CD4-positive, alpha-beta T cell (primary cell): ENCODE data around the gene NISCH. TPM values are rescaled to one million over a fixed set of nuclear protein-coding genes. Genes with fewer than 3 reads are reported as not detected.

ENCODE experiments used
- ATAC-seq: fragments of 200-7000 bp; cut with Tn5 transposase; one replicate; pipeline ENCODE4 v1.10.0; 2022; ENCODE audit warnings: mild to moderate bottlenecking; ENCODE audit not compliant: poor library complexity
- CTCF ChIA-PET: fragments of 350-600 bp; sonication (Branson Sonifier 250); formaldehyde crosslinking; loops from one replicate; lab custom pipeline; 2021; ENCODE audit warnings: antibody characterized with exemption, inconsistent platforms; lab: Charles Lee
- POLR2A ChIA-PET: fragments of 350-600 bp; sonication (Branson Sonifier 250); formaldehyde crosslinking; loops from one replicate; lab custom pipeline; 2021; ENCODE audit warnings: antibody characterized with exemption, inconsistent platforms; lab: Charles Lee
- DNase-seq, 14 experiments: peaks; one replicate each; pipeline ENCODE4 v3.0.0-alpha.2; 2013 to 2020; ENCODE audit warnings: mixed read lengths in 2 of 14
- H3K27ac ChIP-seq, 2 donors: one replicate each; pipeline versions ENCODE4 v1.5.1 to v1.7.0; 2013; ENCODE audit warnings: low read length in 2 of 2, low read depth in 1 of 2, mild to moderate bottlenecking in 1 of 2
- H3K27me3 ChIP-seq, 2 experiments: 1 replicate in 1 of 2; 2 replicates in 1 of 2; pipeline versions ENCODE4 v1.6.1 to v1.7.0; 2013; ENCODE audit warnings: low read length in 2 of 2, control low read depth in 1 of 2, mild to moderate bottlenecking in 1 of 2, moderate library complexity in 1 of 2; ENCODE audit not compliant: insufficient read depth in 2 of 2, control insufficient read depth in 1 of 2
- H3K36me3 ChIP-seq: one replicate; pipeline ENCODE4 v1.6.1; 2013; ENCODE audit warnings: low read length, control low read depth; ENCODE audit not compliant: insufficient read depth
- H3K4me1 ChIP-seq: one replicate; pipeline ENCODE4 v1.6.1; 2013; ENCODE audit warnings: low read length, control low read depth; ENCODE audit not compliant: insufficient read depth
- H3K4me3 ChIP-seq: one replicate; pipeline ENCODE4 v1.5.1; 2013; ENCODE audit warnings: mild to moderate bottlenecking, low read length, moderate library complexity
- H3K9me3 ChIP-seq, 2 experiments: 1 replicate in 1 of 2; 2 replicates in 1 of 2; pipeline versions ENCODE4 v1.6.1 to v1.7.0; 2013; ENCODE audit warnings: low read length in 2 of 2, mild to moderate bottlenecking in 2 of 2, control low read depth in 1 of 2, moderate library complexity in 1 of 2; ENCODE audit not compliant: control insufficient read depth in 1 of 2, insufficient read depth in 1 of 2
- H3K27ac Mint-ChIP-seq: one replicate; pipeline ENCODE4 v1.8.0; 2020; ENCODE audit warnings: mixed read lengths
- H3K27me3 Mint-ChIP-seq: one replicate; pipeline ENCODE4 v1.8.0; 2021; ENCODE audit warnings: mixed read lengths
- H3K36me3 Mint-ChIP-seq: one replicate; pipeline ENCODE4 v1.8.0; 2021; ENCODE audit warnings: low read depth, mixed read lengths
- H3K4me1 Mint-ChIP-seq: one replicate; pipeline ENCODE4 v1.8.0; 2021; ENCODE audit warnings: low read depth, mixed read lengths
- H3K4me3 Mint-ChIP-seq: one replicate; pipeline ENCODE4 v1.8.0; 2020; ENCODE audit warnings: mild to moderate bottlenecking, mixed read lengths
- H3K9me3 Mint-ChIP-seq: one replicate; pipeline ENCODE4 v1.8.0; 2020; ENCODE audit warnings: mixed read lengths
- CTCF ChIP-seq: fragments of 200-600 bp; IDR thresholded peaks from one replicate; pipeline ENCODE4 v1.8.0; 2022; ENCODE audit warnings: antibody characterized with exemption, mild to moderate bottlenecking
- intact Hi-C, 2 experiments: fragments of 100-400 bp; cut with DNase I in 1 of 2; cut with micrococcal nuclease in 1 of 2; formaldehyde crosslinking; loops; one replicate each; pipeline versions ENCODE4 v1.15.1 to v1.9.0; 2023 to 2025; cut with DNase I, micrococcal nuclease
- total RNA-seq, 174 experiments: library from RNA in 2 of 174; stranded (reverse) in 2 of 174; gene quantifications; one replicate each; pipeline ENCODE4 v1.2.3 and lab custom pipeline; 2021 to 2026

NISCH gene
- total RNA-seq, 2 experiments from 2014 or later: 160 to 163 TPM

- H3K36me3 ChIP-seq: peaks cover 16% of the 10 kb centered on the region
- peak overlapping the region; percentile 99 for H3K4me3 Mint-ChIP-seq
- H3K27ac ChIP-seq: peak overlapping the region; percentile 71 to 83
- peak in 1 of 14 experiments; percentile 21 for DNase-seq
- H3K4me1 ChIP-seq: peaks cover 59% of the 10 kb centered on the region
- H3K27me3 ChIP-seq: peaks cover 0 to 3% of the 10 kb centered on the region in 2 experiments
- intact Hi-C loops: loop anchor here in 1 of 2 experiments (2.0 to 10.0 kb wide), 5 partner anchors 148 to 1972 kb away; partner anchors contain the start of genes ALAS1, C3orf18, DUSP7 and HEMK1
- H3K9me3 Mint-ChIP-seq: no peaks in the 10 kb centered on the region
- no peak for ATAC-seq
- H3K27me3 Mint-ChIP-seq: no peaks in the 10 kb centered on the region
- ChIA-PET CTCF (no interaction called here), POLR2A (no interaction called here)
- H3K4me1 Mint-ChIP-seq: peaks cover 64% of the 10 kb centered on the region
- TF ChIP-seq CTCF: no peak
- H3K9me3 ChIP-seq: no peaks in the 10 kb centered on the region
- peak overlapping the region; percentile 92 for H3K4me3 ChIP-seq
- H3K27ac Mint-ChIP-seq: peak overlapping the region; percentile 95
- peaks cover 32% of the 10 kb centered on the region for H3K36me3 Mint-ChIP-seq
Observed at GRCh38 chr3:52537165-52537620, 81.8 kb downstream of the NISCH start.

GRCh38 chr3:52537726-52538421 lies 82.5 kb downstream of the NISCH start:
- peaks cover 0 to 1% of the 10 kb centered on the region in 2 experiments for H3K27me3 ChIP-seq
- peaks cover 16% of the 10 kb centered on the region for H3K36me3 ChIP-seq
- Mint-ChIP-seq H3K4me3 (peak overlapping the region; percentile 99), H3K27me3 (no peaks in the 10 kb centered on the region), H3K36me3 (peaks cover 32% of the 10 kb centered on the region), H3K4me1 (peaks cover 64% of the 10 kb centered on the region), H3K9me3 (no peaks in the 10 kb centered on the region), H3K27ac (peak overlapping the region; percentile 95)
- TF ChIP-seq CTCF: no peak
- no peaks in the 10 kb centered on the region for H3K9me3 ChIP-seq
- ATAC-seq (no peak), DNase-seq (peak in 1 of 14 experiments; percentile 12)
- ChIA-PET POLR2A (no interaction called here), CTCF (no interaction called here)
- no peak overlapping the region for H3K27ac ChIP-seq
- intact Hi-C loops: loop anchor here in 1 of 2 experiments (2.0 to 10.0 kb wide), 5 partner anchors 147 to 1973 kb away; partner anchors contain the start of genes ALAS1, C3orf18, DUSP7 and HEMK1
- H3K4me3 ChIP-seq: peak overlapping the region; percentile 92
- peaks cover 52% of the 10 kb centered on the region for H3K4me1 ChIP-seq

- TF ChIP-seq CTCF: no peak
- H3K27ac Mint-ChIP-seq: peak overlapping the region; percentile 57
- H3K4me1 Mint-ChIP-seq: peaks cover 64% of the 10 kb centered on the region
- Histone ChIP-seq H3K4me1 (peaks cover 45% of the 10 kb centered on the region), H3K36me3 (peaks cover 16% of the 10 kb centered on the region), H3K9me3 (no peaks in the 10 kb centered on the region), H3K4me3 (no peak overlapping the region), H3K27ac (peak overlapping the region in 1 of 2 donors; percentile 5), H3K27me3 (no peaks in the 10 kb centered on the region)
- POLR2A ChIA-PET: no interaction called here
- ATAC-seq (no peak), DNase-seq (no peak)
- intact Hi-C loops: loop anchor here in 1 of 2 experiments (5.0 to 10.0 kb wide), 4 partner anchors 344 to 1974 kb away; partner anchors contain the start of genes ALAS1, C3orf18, DUSP7 and HEMK1
- H3K36me3 Mint-ChIP-seq: peaks cover 38% of the 10 kb centered on the region
- H3K9me3 Mint-ChIP-seq: no peaks in the 10 kb centered on the region
- peak overlapping the region; percentile 71 for H3K4me3 Mint-ChIP-seq
- H3K27me3 Mint-ChIP-seq: no peaks in the 10 kb centered on the region
- CTCF ChIA-PET: no interaction called here
Observed at GRCh38 chr3:52539010-52539653, 83.7 kb downstream of the NISCH start.
